Cardiac fibroblast (primary cell): Measurements from ENCODE around the gene RASEF.

ENCODE experiments used
- DNase-seq, 2 donors: peaks; one replicate each; pipeline versions ENCODE4 v3.0.0 to v3.0.0-alpha.2; 2010; ENCODE audit warnings: low read depth in 2 of 2
- H3K4me3 ChIP-seq, 2 donors: replicated peaks in 1 of 2; 1 replicate in 1 of 2; 2 replicates in 1 of 2; pipeline ENCODE4 v1.5.1; 2011; ENCODE audit warnings: low read depth in 2 of 2, low read length in 2 of 2, mild to moderate bottlenecking in 2 of 2, moderate library complexity in 1 of 2
- TF ChIP-seq, protein P1 (sequence below): IDR thresholded peaks from one replicate; pipeline ENCODE4 v1.5.1; 2011; ENCODE audit warnings: low read depth, mild to moderate bottlenecking, low read length, inconsistent platforms

The RASEF gene

DNA sequence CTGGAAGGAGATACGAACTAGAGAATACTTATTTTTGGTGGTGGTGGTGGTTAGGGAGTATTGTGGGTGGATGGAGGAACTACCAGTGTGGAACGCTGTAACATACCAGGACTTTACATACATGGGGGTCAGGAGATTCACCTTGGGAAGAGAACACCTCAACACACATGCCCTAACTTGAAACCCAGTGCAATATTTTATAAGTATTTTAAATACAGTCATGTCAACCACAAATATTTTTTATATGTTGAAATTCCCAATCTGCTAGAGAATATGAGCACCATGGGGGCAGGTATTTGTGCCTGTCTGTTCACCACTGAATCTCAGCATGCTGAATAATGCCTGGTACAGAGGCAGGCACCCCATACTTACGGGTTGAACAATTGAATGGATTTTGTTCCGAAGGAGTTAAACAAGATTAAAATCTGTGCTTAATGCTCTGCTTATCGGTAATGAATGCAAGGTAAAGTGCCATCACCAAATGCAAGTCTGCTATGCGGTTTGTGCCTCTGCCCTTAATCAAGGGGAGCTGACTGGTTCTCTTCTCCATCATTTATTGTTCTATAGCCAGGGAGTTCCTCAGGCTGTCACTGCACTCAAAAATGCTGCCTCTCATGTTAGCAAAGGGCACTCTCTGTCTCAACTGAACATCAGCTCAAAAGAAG lies 65.3 kb downstream of the RASEF start:
- TF ChIP-seq, protein P1, sequence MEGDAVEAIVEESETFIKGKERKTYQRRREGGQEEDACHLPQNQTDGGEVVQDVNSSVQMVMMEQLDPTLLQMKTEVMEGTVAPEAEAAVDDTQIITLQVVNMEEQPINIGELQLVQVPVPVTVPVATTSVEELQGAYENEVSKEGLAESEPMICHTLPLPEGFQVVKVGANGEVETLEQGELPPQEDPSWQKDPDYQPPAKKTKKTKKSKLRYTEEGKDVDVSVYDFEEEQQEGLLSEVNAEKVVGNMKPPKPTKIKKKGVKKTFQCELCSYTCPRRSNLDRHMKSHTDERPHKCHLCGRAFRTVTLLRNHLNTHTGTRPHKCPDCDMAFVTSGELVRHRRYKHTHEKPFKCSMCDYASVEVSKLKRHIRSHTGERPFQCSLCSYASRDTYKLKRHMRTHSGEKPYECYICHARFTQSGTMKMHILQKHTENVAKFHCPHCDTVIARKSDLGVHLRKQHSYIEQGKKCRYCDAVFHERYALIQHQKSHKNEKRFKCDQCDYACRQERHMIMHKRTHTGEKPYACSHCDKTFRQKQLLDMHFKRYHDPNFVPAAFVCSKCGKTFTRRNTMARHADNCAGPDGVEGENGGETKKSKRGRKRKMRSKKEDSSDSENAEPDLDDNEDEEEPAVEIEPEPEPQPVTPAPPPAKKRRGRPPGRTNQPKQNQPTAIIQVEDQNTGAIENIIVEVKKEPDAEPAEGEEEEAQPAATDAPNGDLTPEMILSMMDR: no peak
- no peak for DNase-seq
- H3K4me3 ChIP-seq: no peak overlapping the region

DNA sequence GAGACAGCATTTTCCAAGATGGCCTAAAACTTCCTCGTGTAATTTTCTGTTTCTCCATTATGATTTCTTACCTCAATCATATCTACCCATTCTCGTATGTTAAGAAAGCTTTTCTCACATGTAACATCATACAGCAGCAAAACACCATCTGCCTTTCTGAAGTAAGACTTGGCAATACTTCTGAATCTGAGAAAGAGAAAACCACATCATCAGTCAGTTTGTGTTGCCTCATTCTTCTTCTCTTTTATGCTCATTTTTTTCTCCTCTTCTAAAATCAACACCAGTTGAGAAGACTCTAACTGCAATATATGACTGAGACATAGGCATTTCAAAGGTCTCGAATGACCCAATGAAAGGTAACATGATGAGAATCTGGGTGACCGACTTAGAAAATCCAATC lies 66.0 kb downstream of the RASEF start:
- TF ChIP-seq, protein P1: no peak
- H3K4me3 ChIP-seq: no peak overlapping the region
- DNase-seq: no peak

- no peak overlapping the region for H3K4me3 ChIP-seq
- no peak for DNase-seq
- TF ChIP-seq, protein P1: no peak
Observed at GRCh38 chr9:82993856-82994605, 68.9 kb downstream of the RASEF start.

DNA sequence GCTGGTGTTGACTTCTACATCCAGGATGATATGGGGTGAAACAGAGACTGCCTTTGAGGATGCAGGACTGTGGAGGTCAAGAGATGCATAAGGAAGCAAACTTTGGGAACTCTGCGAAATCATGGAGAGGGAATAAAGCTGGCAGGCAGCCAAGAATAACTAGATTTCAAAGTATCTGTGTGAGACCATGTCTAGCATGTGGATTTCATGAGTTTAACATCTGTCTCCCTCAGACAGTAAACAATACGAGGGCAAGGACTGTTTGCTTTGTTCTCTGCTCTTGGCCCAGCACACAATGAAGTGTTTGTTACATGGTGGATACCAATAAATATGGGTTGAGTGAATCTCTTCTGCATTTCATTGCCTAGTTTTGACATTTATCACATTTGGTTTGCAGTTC lies 71.3 kb downstream of the RASEF start:
- TF ChIP-seq, protein P1: no peak
- H3K4me3 ChIP-seq: no peak overlapping the region
- DNase-seq: no peak

- TF ChIP-seq, protein P1: no peak
- H3K4me3 ChIP-seq: no peak overlapping the region
- no peak for DNase-seq
Observed at GRCh38 chr9:82989929-82990328, 73.0 kb downstream of the RASEF start.

DNA sequence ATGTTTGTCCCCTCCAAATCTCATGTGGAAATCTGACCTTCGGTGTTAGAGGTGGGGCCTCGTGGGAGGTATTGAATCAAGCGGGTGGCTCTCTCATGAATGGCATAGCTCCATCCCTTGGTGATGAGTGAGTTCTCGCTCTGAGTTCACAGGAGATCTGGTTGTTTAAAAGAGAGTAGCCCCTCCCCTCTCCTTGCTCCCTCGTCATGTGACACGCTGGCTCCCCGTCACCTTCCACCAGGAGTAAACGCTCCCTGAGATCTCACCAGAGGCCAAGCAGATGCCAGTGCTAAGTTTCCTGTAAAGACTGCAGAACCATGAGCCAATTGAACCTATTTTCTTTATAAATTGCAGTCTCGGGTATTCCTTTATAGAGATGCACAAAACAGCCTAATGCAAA lies 74.5 kb downstream of the RASEF start:
- no peak for DNase-seq
- TF ChIP-seq, protein P1: no peak
- H3K4me3 ChIP-seq: no peak overlapping the region
